Endothelial cell of umbilical vein (primary cell): ENCODE measurements around the gene SPPL2B. TPM values are rescaled to one million over a fixed set of nuclear protein-coding genes. Genes with fewer than 3 reads are reported as not detected.

Experiments
- BruUV-seq: library from RNA; stranded (reverse); fragments of 400-500 nt; replicated peaks from 2 replicates; lab custom pipeline; 2021; lab: Mats Ljungman, UMichigan
- CTCF ChIA-PET: fragments of 300-600, 350-600 bp; sonication (Branson Sonifier 250); formaldehyde crosslinking; loops from one replicate; lab custom pipeline; 2021; ENCODE audit warnings: antibody characterized with exemption, inconsistent platforms; lab: Charles Lee
- POLR2A ChIA-PET: fragments of 300-600, 350-600 bp; sonication (Branson Sonifier 250); formaldehyde crosslinking; loops from one replicate; lab custom pipeline; 2021; ENCODE audit warnings: antibody characterized with exemption, inconsistent platforms; lab: Charles Lee
- DNase-seq: peaks from one replicate; pipeline ENCODE4 v3.0.0-alpha.2; 2011; ENCODE audit warnings: low read depth, low spot score
- FAIRE-seq: peaks from 2 replicates; lab custom pipeline; 2011; peaks lifted over from hg19 to GRCh38; lab: Jason Lieb, UNC
- H2AFZ ChIP-seq: 2 replicates; pipeline ENCODE4 v1.6.0; 2012; ENCODE audit warnings: low read depth, low read length, control low read depth, inconsistent platforms
- H3K27ac ChIP-seq: 2 replicates; pipeline ENCODE4 v1.5.1; 2011; ENCODE audit warnings: low read depth, mild to moderate bottlenecking, control low read depth, low read length, moderate library complexity; ENCODE audit not compliant: insufficient read depth
- H3K27me3 ChIP-seq, 2 experiments: 2 replicates each; pipeline versions ENCODE4 v1.6.0 to v1.6.1; 2011; ENCODE audit warnings: low read length in 2 of 2, mixed read lengths in 1 of 2; ENCODE audit not compliant: control insufficient read depth in 2 of 2, insufficient read depth in 2 of 2
- H3K36me3 ChIP-seq, 2 experiments: 2 replicates in 1 of 2; 3 replicates in 1 of 2; pipeline ENCODE4 v1.5.1; 2011; ENCODE audit warnings: low read length in 2 of 2, mild to moderate bottlenecking in 1 of 2, moderate library complexity in 1 of 2; ENCODE audit not compliant: control insufficient read depth in 2 of 2, insufficient read depth in 2 of 2; ENCODE audit errors: extremely low read depth in 1 of 2
- H3K4me1 ChIP-seq: 3 replicates; pipeline ENCODE4 v1.5.1; 2011; ENCODE audit warnings: mild to moderate bottlenecking, low read length; ENCODE audit not compliant: control insufficient read depth, insufficient read depth; ENCODE audit errors: extremely low read depth
- H3K4me2 ChIP-seq: 2 replicates; pipeline ENCODE4 v1.6.1; 2011; ENCODE audit warnings: low read length, control low read depth, mixed read lengths; ENCODE audit not compliant: insufficient read depth
- H3K4me3 ChIP-seq, 3 experiments: fragments of 200-600 bp in 1 of 3; sonication (generic), shearing (Covaris generic) in 1 of 3; replicated peaks in 1 of 3; 2 replicates each; pipeline ENCODE4 v1.5.1; 2011 to 2016; ENCODE audit warnings: control low read depth in 3 of 3, low read length in 3 of 3, mild to moderate bottlenecking in 2 of 3, inconsistent platforms in 1 of 3, low read depth in 1 of 3, moderate library complexity in 1 of 3; ENCODE audit not compliant: insufficient read depth in 1 of 3
- H3K79me2 ChIP-seq: 2 replicates; pipeline ENCODE4 v1.6.0; 2012; ENCODE audit warnings: low read length, inconsistent platforms; ENCODE audit not compliant: control insufficient read depth, insufficient read depth
- H3K9ac ChIP-seq: replicated peaks from 2 replicates; pipeline ENCODE3; 2011; ENCODE audit warnings: low read length, control low read depth; ENCODE audit not compliant: insufficient read depth; ENCODE audit errors: extremely low read depth
- H3K9me1 ChIP-seq: replicated peaks from 3 replicates; pipeline ENCODE4 v1.6.0; 2011; ENCODE audit warnings: mild to moderate bottlenecking, low read length; ENCODE audit not compliant: control insufficient read depth, insufficient read depth; ENCODE audit errors: extremely low read depth
- H3K9me3 ChIP-seq: replicated peaks from 2 replicates; pipeline ENCODE4 v1.5.1; 2012; ENCODE audit warnings: low read length, inconsistent platforms; ENCODE audit not compliant: control insufficient read depth, insufficient read depth
- H4K20me1 ChIP-seq: replicated peaks from 2 replicates; pipeline ENCODE3; 2011; ENCODE audit warnings: mild to moderate bottlenecking, low read length; ENCODE audit not compliant: control insufficient read depth, insufficient read depth; ENCODE audit errors: extremely low read depth
- FOS ChIP-seq: IDR thresholded peaks from 2 replicates; pipeline ENCODE4 v1.6.1; 2011; ENCODE audit warnings: mild to moderate bottlenecking, low read length, moderate library complexity, borderline replicate concordance; ENCODE audit not compliant: insufficient read depth
- GATA2 ChIP-seq: IDR thresholded peaks from 2 replicates; pipeline ENCODE4 v1.7.0; 2011; ENCODE audit warnings: low read depth, mild to moderate bottlenecking, moderate library complexity, mixed read lengths, low read length; ENCODE audit not compliant: insufficient read length, insufficient read depth
- MAX ChIP-seq: IDR thresholded peaks from 2 replicates; pipeline ENCODE4 v1.6.1; 2011; ENCODE audit not compliant: insufficient read depth, insufficient read length
- MYC ChIP-seq: IDR thresholded peaks from one replicate; pipeline ENCODE4 v1.6.1; 2011; ENCODE audit warnings: mild to moderate bottlenecking, low read depth, low read length
- POLR2A ChIP-seq: IDR thresholded peaks from 2 replicates; pipeline ENCODE4 v1.6.1; 2012; ENCODE audit warnings: low read depth, mild to moderate bottlenecking, control low read depth, low read length
- POLR2AphosphoS5 ChIP-seq: IDR thresholded peaks from 2 replicates; pipeline ENCODE4 v1.6.1; 2012; ENCODE audit warnings: low read depth, mild to moderate bottlenecking, control low read depth, low read length, moderate library complexity; ENCODE audit not compliant: insufficient read depth
- dilution Hi-C: fragments of 300-500 bp; cut with MboI; formaldehyde crosslinking; loops from one replicate; pipeline ENCODE4 v1.15.0; 2019; ENCODE audit warnings: low sequenced_read_pairs; ENCODE audit not compliant: extremely low pct_ligation_motif_present
- intact Hi-C: fragments of 100-400 bp; cut with micrococcal nuclease; formaldehyde crosslinking; loops from one replicate; pipeline ENCODE4 v1.10.0; 2022
- polyA plus RNA-seq, 4 experiments: library from polyadenylated mRNA; depleted of rRNA in 3 of 4; stranded (reverse) in 3 of 4; unstranded in 1 of 4; fragments of >200 nt; gene quantifications; 2 replicates each; pipeline versions ENCODE4 v1.2.1 to v1.2.3, GENCODE V29; 2011 to 2012; ENCODE audit warnings: missing spikeins in 1 of 4
- total RNA-seq: library from RNA; stranded (reverse); gene quantifications from 2 replicates; pipeline ENCODE4 v1.2.3, GENCODE V29; 2021

Gene SPPL2B
- total and polyA plus RNA-seq, 2 donors (not counting 3 experiments of a cell fraction or from before 2014, with no cell fraction given), result 60.7 to 62.7 TPM

- no peak overlapping the region for H3K4me3 ChIP-seq
- H3K27ac ChIP-seq, result peak overlapping the region; percentile 90
- TF ChIP-seq MAX, result no peak
- no peak for TF ChIP-seq MYC
- TF ChIP-seq FOS, result no peak
- no peak overlapping the region for H3K9ac ChIP-seq
- peaks cover 0 to 13% of the 10 kb centered on the region in 2 experiments for H3K36me3 ChIP-seq
- H2AFZ ChIP-seq, result no peak overlapping the region
- peaks cover 15% of the 10 kb centered on the region for H3K4me1 ChIP-seq
- no TSS peak for BruUV-seq
- no peaks in the 10 kb centered on the region for H3K9me3 ChIP-seq
- H3K27me3 ChIP-seq, result no peaks in the 10 kb centered on the region
- CTCF ChIA-PET, result interaction anchor here (0.9 to 1.6 kb wide), 4 partner anchors 9 to 171 kb away, joined by 3 to 8 read pairs (median 4); no protein-coding TSS in a partner anchor
- POLR2A ChIA-PET, result interaction anchor here (0.6 kb wide), 2 partner anchors 265 to 1881 kb away, joined by 4 read pairs; no protein-coding TSS in a partner anchor
- DNase-seq (no peak), FAIRE-seq (no peak)
- H3K9me1 ChIP-seq, result no peaks in the 10 kb centered on the region
- dilution Hi-C loops, result no loop called here
- no peak overlapping the region for H3K4me2 ChIP-seq
- H4K20me1 ChIP-seq, result no peaks in the 10 kb centered on the region
- peaks cover 41% of the 10 kb centered on the region for H3K79me2 ChIP-seq
- intact Hi-C loops, result loop anchor here (5.0 kb wide), 1 partner anchor 40 kb away; no protein-coding TSS in a partner anchor
Observed at GRCh38 chr19:2326699-2327360, 1.7 kb upstream of the SPPL2B start.

GRCh38 chr19:2327773-2328400 is 597 bp upstream of the SPPL2B start:
- peak overlapping the region; percentile 90 for H3K27ac ChIP-seq
- no peaks in the 10 kb centered on the region for H3K9me1 ChIP-seq
- H3K36me3 ChIP-seq, result peaks cover 0 to 9% of the 10 kb centered on the region in 2 experiments
- no peaks in the 10 kb centered on the region for H3K9me3 ChIP-seq
- FAIRE-seq, result peak; percentile 98
- POLR2A ChIA-PET, result interaction anchor here (1.2 kb wide), 1 partner anchor 22 kb away, joined by 3 read pairs; no protein-coding TSS in a partner anchor
- DNase-seq, result peak; percentile 90
- no peaks in the 10 kb centered on the region for H4K20me1 ChIP-seq
- intact Hi-C loops, result loop anchor here (5.0 kb wide), 1 partner anchor 41 kb away; no protein-coding TSS in a partner anchor
- TSS peak; percentile 73 for BruUV-seq
- peak overlapping the region; percentile 68 to 94 (median 87) for H3K4me3 ChIP-seq
- H3K9ac ChIP-seq, result peak overlapping the region; percentile 76
- peaks cover 15% of the 10 kb centered on the region for H3K4me1 ChIP-seq
- dilution Hi-C loops, result no loop called here
- H2AFZ ChIP-seq, result peak overlapping the region; percentile 54
- TF ChIP-seq POLR2A, result no peak
- TF ChIP-seq POLR2AphosphoS5, result peak; percentile 8
- TF ChIP-seq GATA2, result no peak
- CTCF ChIA-PET, result interaction anchor here (0.6 to 1.6 kb wide), 7 partner anchors 10 to 623 kb away, joined by 3 to 8 read pairs (median 5); no protein-coding TSS in a partner anchor
- H3K4me2 ChIP-seq, result peak overlapping the region; percentile 74
- no peaks in the 10 kb centered on the region for H3K27me3 ChIP-seq
- peaks cover 48% of the 10 kb centered on the region for H3K79me2 ChIP-seq
